Measurements from ENCODE around the gene CFL2. TPM values are rescaled to one million over a fixed set of nuclear protein-coding genes. Genes with fewer than 3 reads are reported as not detected.
"Not testable (repeated sequence)": the region's sequence is repeated elsewhere in the genome, so short reads cannot be mapped to it uniquely, and the experiment has no call there.

The CFL2 gene
- total RNA-seq, 1 donor from 2014 or later = 20.8 TPM

DNA sequence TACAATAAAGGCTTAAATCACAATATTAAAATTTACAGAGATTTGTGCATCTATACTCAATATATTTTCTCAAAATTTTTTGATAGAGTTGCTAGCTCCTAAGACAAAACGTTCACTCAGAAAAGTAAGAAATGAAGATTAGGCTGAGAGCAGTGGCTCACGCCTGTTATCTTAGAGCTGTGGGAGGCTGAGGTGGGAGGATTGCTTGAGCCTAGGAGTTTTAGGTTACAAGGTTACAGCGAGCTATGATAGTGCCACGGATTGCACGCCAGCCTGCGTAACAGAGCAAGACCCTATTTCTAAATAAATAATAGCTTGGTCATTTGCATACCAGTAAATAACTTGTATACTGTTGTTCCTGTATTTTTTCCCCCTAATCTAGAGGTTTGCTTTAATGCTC lies 35.0 kb upstream of the CFL2 start:
- ATAC-seq (ENCODE audit: low read depth) (no peak), DNase-seq (no peak)
- Mint-ChIP-seq H3K27ac (no peak overlapping the region), H3K36me3 (ENCODE audit: low read depth) (peaks cover 27% of the 10 kb centered on the region), H3K4me1 (no peaks in the 10 kb centered on the region), H3K27me3 (no peaks in the 10 kb centered on the region), H3K4me3 (no peak overlapping the region), H3K9me3 (no peaks in the 10 kb centered on the region)
- CTCF ChIA-PET = interaction anchor here (1.5 kb wide), 1 partner anchor 77 kb away, joined by 4 read pairs; no protein-coding TSS in a partner anchor
- no peak for TF ChIP-seq CTCF (IDR thresholded peaks at IDR 0.05)
- POLR2A ChIA-PET = interaction anchor here (0.5 to 0.6 kb wide), 2 partner anchors 47 to 194 kb away, joined by 5 to 7 read pairs; no protein-coding TSS in a partner anchor
- intact Hi-C loops (cut with micrococcal nuclease) = no loop called here

GRCh38 chr14:34742270-34743115 lies 28.1 kb upstream of the CFL2 start:
- ATAC-seq (ENCODE audit: low read depth) (no peak), DNase-seq (no peak)
- Mint-ChIP-seq H3K27me3 (no peaks in the 10 kb centered on the region), H3K27ac (no peak overlapping the region), H3K4me1 (peaks cover 9% of the 10 kb centered on the region), H3K4me3 (no peak overlapping the region), H3K36me3 (ENCODE audit: low read depth) (no peaks in the 10 kb centered on the region), H3K9me3 (no peaks in the 10 kb centered on the region)
- ChIA-PET CTCF (no interaction called here), POLR2A (no interaction called here)
- intact Hi-C loops (cut with micrococcal nuclease) = no loop called here
- no peak for TF ChIP-seq CTCF (IDR thresholded peaks at IDR 0.05)

- intact Hi-C loops (cut with micrococcal nuclease) = no loop called here
- no peaks in the 10 kb centered on the region for H3K9me3 Mint-ChIP-seq
- ATAC-seq (ENCODE audit: low read depth) (no peak), DNase-seq (no peak)
- TF ChIP-seq CTCF (IDR thresholded peaks at IDR 0.05) = no peak
- H3K27ac Mint-ChIP-seq = no peak overlapping the region
- no peaks in the 10 kb centered on the region for H3K27me3 Mint-ChIP-seq
- CTCF ChIA-PET = no interaction called here
- H3K4me3 Mint-ChIP-seq = no peak overlapping the region
- H3K4me1 Mint-ChIP-seq = peaks cover 9% of the 10 kb centered on the region
- POLR2A ChIA-PET = no interaction called here
- H3K36me3 Mint-ChIP-seq (ENCODE audit: low read depth) = no peaks in the 10 kb centered on the region
Measured at GRCh38 chr14:34741840-34742239, 27.4 kb upstream of the CFL2 start.

DNA sequence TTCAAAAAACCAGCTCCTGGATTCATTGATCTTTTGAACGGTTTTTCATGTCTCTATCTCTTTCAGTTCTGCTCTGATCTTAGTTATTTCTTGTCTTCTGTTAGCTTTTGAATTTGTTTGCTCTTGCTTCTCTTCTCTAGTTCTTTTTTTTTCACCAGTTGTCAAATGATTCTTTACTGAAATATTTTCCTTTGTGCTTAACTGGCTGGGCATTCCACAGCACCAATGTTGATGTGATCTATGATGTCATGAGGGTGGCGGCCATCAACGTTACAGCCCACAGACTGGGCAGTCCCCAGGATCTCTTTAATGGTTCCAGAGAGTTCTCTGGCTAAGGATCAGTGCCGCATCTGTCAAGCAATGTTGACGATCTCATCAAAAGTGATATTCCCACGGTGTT lies 25.7 kb upstream of the CFL2 start:
- H3K27ac Mint-ChIP-seq; H3K36me3 Mint-ChIP-seq (ENCODE audit: low read depth); intact Hi-C loops (cut with micrococcal nuclease); H3K4me3 Mint-ChIP-seq; POLR2A ChIA-PET; DNase-seq; H3K9me3 Mint-ChIP-seq; ATAC-seq (ENCODE audit: low read depth); H3K4me1 Mint-ChIP-seq; H3K27me3 Mint-ChIP-seq; CTCF ChIA-PET: not testable (repeated sequence)

DNA sequence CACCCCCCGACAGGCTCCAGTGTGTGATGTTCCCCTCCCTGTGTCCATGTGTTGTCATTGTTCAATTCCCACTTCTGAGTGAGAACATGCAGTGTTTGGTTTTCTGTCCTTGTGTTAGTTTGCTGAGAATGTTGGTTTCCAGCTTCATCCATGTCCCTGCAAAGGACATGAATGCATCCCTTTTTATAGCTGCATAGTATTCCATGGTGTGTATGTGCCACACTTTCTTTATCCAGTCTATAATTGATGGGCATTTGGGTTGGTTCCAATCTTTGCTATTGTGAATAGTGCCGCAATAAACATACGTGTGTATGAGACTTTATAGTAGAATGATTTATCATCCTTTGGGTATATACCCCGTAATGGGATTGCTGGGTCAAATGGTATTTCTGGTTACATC lies 22.7 kb upstream of the CFL2 start:
- POLR2A ChIA-PET; H3K4me3 Mint-ChIP-seq; H3K9me3 Mint-ChIP-seq; H3K27ac Mint-ChIP-seq; CTCF ChIA-PET; H3K4me1 Mint-ChIP-seq; H3K36me3 Mint-ChIP-seq (ENCODE audit: low read depth); H3K27me3 Mint-ChIP-seq; DNase-seq; ATAC-seq (ENCODE audit: low read depth); intact Hi-C loops (cut with micrococcal nuclease): not testable (repeated sequence)

DNA sequence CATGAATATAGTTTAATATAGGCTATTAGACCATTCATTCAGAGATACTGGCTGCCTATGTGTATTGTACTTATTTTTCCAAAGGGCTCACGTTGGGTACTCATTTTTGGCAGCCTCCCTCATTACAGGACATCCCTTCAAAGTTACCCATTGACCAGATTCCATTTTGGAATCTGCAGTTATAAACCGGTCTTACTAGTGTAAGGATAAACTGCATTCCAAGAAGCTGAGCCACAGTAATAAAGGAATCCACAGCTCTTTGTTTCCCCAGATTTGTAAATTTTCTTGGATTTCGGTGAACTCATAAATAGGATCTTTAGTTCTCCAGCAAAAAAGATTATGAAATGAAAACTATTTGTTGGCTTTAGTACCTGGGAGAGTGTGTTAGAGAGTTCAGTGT lies 18.9 kb upstream of the CFL2 start:
- H3K4me1 Mint-ChIP-seq = no peaks in the 10 kb centered on the region
- CTCF ChIA-PET = interaction anchor here (1.7 to 1.9 kb wide), 2 partner anchors 11 to 60 kb away, joined by 7 to 8 read pairs; no protein-coding TSS in a partner anchor
- no peak for ATAC-seq (ENCODE audit: low read depth)
- TF ChIP-seq CTCF (IDR thresholded peaks at IDR 0.05) = no peak
- POLR2A ChIA-PET = interaction anchor here (0.6 kb wide), 1 partner anchor 53 kb away, joined by 4 read pairs; no protein-coding TSS in a partner anchor
- no peaks in the 10 kb centered on the region for H3K9me3 Mint-ChIP-seq
- no peak overlapping the region for H3K27ac Mint-ChIP-seq
- no peak overlapping the region for H3K4me3 Mint-ChIP-seq
- DNase-seq = no peak
- H3K36me3 Mint-ChIP-seq (ENCODE audit: low read depth) = no peaks in the 10 kb centered on the region
- no peaks in the 10 kb centered on the region for H3K27me3 Mint-ChIP-seq
- intact Hi-C loops (cut with micrococcal nuclease) = no loop called here

Measured in activated B cell treated with CpG ODN at 0.5 μM for 24 hours (primary cell).